Germinal center (tissue), 1 donor: ENCODE results near the gene FBXW11.
"Not testable (repeated sequence)": the region's sequence is repeated elsewhere in the genome, so short reads cannot be mapped to it uniquely, and the experiment has no call there.

Source experiments
- DNase-seq: peaks from one replicate; pipeline ENCODE4 v3.0.0; 2012; ENCODE audit warnings: mixed read lengths, low spot score

Gene FBXW11

DNA sequence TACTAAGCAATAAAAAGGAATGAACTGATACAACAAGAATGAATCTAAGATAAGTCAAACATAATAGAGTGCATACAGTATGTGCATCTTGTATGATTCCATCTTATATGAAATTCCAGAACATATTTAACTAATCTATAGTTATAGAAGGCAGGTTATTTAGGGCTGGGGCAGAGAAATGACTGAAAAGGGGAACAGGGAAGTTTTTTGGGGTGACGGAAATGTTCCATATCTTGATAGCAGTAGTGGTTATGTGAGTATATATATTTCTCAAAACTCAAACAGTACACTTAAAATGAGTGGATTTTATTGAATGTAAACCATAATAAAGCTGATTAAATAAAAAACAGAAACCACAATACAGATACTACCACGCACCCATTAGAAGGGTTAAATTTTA lies 24.6 kb downstream of the FBXW11 start:
- DNase-seq, result no peak

- DNase-seq, result no peak
These were observed 25.6 kb downstream of the FBXW11 start for GRCh38 chr5:171980792-171981191.

- no peak for DNase-seq
These were observed 26.8 kb downstream of the FBXW11 start for GRCh38 chr5:171979606-171980005.

DNA sequence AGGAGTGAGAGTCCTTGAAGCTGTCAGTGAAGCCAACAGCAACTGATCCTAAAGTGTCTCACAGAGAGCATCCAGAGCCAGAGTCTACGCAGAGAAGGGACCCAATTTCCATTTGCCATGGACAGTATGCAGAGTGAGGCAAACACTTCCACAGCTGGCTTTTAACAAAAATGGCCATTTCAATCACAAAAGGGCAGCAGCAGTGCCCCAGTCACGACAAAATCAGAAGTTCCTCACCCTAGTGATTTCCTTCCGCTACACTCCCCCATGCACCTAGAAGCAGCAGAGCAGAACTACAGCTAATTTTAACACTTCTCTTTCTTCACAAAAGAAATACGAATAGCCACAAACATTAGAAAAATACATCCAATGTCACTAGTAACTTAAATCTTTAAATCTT lies 27.9 kb downstream of the FBXW11 start:
- peak; percentile 44 for DNase-seq

- DNase-seq, result no peak
These were observed 28.4 kb downstream of the FBXW11 start for GRCh38 chr5:171978016-171978415.

- DNase-seq, result not testable (repeated sequence)
These were observed 29.0 kb downstream of the FBXW11 start for GRCh38 chr5:171977244-171977950.

DNA sequence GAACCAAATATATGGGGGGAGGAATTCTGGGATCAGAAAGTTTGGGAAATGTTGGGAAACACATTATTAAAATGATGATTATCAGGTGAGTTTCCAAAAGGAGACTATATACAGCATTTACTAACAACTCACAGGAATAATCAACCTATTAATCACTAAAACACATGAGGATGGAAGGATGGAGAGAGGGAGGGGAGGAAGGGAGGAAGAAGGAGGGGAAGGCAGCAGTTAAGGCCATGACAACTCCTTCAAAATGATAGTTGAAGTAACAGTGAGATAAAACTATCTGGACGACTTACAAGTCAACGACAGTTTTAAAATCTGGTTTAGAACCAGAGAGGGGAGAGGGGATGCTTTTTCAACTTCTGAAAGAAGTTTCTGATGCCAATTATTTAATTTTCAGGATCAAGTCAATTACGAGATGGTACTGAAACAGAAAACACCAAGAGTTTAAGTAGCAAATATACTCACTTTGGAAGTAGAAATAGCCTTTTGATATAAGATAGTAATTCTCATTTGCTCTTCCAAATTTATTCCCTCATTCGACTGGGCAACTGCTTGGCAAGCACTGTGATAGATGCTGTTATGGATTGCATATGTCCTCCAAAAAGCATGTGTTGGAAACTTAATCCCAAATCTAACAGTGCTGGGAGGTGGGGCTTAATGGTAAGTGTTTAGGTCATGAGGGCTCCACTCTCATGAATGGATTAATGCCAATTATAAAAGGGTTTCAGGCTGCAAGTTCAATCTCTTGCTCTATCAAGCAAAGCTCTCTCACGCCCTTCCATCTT lies 30.4 kb downstream of the FBXW11 start:
- no peak for DNase-seq

DNA sequence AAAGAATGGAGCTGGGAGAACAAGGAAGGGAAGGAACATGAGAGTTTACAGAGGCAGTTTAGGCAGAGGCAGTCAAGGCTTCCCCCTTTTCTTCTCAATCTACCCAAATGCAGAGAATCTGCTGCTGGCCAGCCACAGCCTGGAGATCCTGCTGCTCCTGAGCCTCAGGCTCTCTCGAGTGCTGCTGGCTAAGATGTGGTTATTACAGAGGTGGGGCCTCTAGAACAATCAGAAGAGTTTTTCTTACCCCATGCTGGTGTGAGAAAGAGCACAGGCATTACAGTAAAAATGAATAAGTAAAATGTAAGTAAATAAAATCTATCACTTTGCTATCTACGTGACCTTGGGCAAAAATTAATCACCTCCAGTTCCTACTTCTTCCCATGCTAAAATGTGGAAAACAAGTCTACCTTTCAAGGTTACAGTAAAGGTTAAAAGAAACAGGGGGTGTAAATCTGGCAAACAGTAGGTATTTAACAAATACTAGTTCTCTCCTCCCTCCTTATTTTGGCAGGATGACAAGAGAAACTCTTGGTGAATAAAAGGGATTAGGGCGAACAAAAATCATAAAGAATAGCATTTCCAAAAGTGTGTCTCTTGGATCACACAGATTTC lies 31.1 kb downstream of the FBXW11 start:
- DNase-seq, result no peak

GRCh38 chr5:171970826-171971225 lies 35.6 kb downstream of the FBXW11 start:
- DNase-seq, result no peak

DNA sequence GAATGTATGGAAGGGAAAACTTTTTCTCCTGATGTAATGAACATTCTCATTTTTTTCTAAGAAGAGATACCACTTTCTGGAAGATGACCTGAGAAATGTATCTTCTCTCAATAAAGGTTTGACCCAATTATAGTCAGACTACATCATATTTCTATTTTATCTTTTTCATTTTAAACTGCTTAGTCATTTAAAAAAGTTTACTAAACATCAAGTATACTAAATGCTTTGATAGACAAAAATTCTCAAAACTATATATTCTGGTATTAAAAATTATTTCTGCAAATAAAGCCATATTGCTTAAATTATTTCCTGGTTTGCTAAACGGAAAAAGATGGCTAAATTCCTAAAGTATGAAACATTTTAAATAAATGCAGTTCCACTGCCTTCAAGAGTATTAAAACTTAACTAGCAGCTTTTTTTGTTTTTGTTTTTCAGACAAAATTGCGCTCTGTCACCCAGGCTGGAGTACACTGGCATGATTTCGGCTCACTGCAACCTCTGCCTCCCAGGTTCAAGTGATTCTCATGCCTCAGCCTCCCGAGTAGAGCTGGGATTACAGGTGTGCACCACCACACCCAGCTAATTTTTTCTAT lies 37.1 kb downstream of the FBXW11 start:
- DNase-seq, result no peak

- no peak for DNase-seq
These were observed 37.9 kb downstream of the FBXW11 start for GRCh38 chr5:171968531-171968930.

DNA sequence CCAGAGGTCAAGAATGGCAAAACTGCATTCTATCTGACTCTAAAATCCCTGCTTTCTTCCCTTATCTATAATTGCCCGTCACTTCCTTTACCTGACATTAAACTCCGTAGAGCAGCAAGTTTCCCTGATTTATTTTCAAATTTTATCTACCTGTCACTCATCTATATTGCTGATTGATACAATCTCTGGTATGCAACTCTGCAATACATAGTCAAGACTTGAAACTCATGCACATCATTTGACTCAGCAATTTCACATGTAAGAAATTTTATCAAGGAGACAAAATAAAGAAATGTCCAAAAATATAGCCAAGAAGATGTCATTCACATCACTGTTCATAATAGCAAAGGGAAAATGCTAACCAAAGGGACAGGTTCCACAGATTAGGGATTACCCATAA lies 39.5 kb downstream of the FBXW11 start:
- DNase-seq, result no peak

DNA sequence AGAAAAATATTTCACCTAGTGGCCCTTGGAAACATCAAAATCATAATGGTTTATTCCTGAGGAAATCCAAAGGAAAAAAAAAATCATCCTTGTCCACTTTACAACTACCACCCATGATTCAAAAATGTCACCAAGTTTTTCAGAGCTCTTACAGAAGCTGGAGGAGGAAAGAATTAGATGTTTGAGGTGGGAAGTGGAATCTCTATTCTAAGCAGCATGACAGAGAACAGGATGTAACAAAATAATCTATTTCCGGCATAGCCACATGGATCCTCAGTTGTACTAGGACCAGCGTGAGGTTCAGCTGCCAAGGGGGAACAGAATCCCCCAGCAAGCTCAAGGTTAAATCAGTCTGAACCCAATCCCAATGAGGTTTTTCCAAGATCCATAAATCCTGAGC lies 40.2 kb downstream of the FBXW11 start:
- DNase-seq, result no peak

- no peak for DNase-seq
These were observed 40.7 kb downstream of the FBXW11 start for GRCh38 chr5:171965745-171966144.

DNA sequence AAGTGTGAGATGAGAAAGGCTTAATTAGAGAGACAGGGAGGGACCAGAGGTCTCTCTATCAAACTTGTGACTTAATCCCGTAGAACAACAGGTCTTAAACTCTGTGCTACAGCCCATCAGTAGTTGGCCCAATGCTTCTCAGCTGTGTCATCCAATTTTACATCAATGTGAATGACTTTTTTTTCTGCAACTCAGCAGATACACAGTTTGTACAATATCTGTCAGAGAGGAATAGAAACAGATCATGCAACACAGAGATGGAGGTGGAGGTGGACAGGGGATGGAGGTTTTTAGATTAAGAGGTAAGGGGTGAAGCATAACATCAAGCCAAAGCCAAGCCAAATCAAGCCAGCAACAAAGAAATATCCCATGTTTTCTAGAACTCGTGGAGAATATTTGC lies 43.0 kb downstream of the FBXW11 start:
- no peak for DNase-seq

DNA sequence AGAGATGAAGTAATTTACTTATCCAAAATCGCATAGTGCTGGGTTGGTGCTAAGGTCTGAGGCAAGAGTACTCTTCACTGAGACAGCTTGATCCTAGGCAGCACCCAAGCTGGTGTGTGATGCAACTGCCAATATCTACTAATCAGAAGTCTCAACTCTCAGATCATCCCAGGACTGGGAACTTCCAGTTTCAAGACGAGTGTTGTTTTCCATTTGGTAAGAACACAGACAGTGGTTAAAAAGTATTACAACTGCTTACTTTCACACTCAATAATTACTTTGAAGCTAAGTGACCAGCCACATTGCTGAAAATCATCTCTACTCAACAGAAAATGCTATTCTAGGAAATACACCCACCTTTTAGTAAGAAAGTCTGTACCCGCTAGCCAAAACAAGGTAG lies 45.3 kb downstream of the FBXW11 start:
- DNase-seq, result no peak

GRCh38 chr5:171957591-171958251 lies 48.7 kb downstream of the FBXW11 start:
- no peak for DNase-seq

DNA sequence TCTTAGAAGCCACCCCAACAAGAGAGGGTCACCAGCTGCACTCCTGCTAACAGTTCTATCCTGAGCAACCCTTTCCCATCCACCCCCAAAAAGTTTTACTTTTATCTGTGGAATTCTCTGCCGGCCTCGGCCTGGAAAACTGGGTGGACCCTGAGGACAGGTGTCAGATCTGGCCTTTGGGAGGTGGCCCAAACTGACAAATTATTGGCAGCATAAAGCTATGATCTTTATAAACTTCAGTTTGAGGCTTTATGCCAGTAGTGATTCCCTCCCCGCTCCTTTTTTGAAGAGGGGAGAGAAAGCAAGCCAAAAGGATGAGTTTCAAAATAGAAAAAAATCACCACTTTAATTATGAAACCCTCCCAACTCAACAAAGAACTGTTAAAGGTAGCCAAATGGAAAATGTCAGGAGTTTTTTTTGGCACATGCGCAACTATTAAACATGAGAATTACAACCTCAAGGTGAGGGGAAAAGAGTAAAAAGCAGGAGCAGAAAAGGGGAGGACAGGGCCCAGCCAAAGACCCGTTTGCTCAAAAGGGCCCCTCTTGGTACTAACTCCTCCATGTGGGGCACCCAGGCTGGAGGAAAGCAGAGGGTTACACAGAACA lies 49.4 kb downstream of the FBXW11 start:
- DNase-seq, result no peak

- no peak for DNase-seq
These were observed 50.1 kb downstream of the FBXW11 start for GRCh38 chr5:171956314-171956713.

GRCh38 chr5:171955761-171956160 lies 50.7 kb downstream of the FBXW11 start:
- DNase-seq, result no peak

DNA sequence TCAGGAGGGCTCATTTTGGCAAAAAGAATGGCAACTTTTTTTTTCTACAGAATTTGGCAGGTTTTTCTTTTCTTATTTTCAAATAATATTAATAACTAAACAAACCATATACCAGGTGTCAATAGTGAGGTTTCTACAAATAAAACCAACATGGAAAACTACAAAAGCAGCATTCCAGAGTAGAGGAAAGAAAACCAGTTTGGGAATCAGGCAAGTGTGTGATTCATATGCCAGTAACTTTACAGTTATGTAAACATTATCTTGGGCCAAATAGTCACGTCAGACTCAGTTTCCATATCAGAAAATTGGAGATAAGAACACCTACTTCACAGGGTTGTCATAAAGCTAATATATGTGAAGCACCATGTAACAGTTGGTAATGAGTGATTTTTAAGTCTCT lies 51.7 kb downstream of the FBXW11 start:
- DNase-seq, result no peak
